ENCODE measurements around the gene PHB1.
"Not testable (repeated sequence)": the region's sequence is repeated elsewhere in the genome, so short reads cannot be mapped to it uniquely, and the experiment has no call there.

The PHB1 gene

DNA sequence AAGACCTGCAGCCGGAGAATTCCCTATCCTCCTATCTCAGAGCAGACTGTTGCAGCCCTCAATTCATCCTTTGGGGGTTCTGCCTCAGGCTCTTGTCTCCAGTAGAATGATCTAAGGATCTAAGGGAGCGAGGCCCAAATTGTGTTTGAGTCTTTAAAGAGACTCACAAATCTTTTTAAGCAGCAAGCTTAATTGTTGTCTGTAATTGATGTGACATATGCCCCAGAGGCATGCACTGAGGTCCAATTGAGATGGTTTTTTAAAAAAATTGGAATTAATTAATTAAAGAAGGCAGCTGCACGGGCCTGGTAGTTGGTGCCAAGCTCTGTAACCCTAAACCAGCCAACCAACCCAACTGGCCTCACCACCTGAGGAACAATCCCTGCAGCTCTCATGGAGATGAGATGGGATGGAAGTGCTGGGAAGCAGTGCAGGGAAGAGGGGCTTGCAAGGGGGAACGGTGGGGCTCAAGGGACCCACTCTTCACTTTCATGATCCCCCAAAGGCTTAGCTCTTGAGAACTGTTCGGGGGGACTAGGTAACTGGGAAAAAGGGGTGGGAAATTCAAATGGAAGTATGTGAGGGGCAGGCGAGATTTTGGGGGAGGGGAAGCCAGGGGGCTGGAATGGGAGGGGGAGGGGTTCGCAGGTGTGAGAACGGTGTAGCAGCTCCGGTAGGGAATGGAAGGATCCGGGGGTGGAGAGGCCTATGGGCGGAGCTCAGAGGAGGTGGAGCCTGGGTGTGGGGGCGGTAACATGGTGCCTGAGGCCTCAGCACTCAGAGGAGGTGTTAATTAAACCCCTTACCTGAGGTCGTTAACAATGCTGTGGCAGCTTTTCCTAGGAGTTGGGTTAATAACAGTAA lies 43.5 kb downstream of the PHB1 start:
- no peak overlapping the region for H3K4me3 ChIP-seq (ENCODE audit: low read depth, low read length)
- in situ Hi-C loops (cut with HindIII; ENCODE audit: low sequenced_read_pairs) = no loop called here
- TF ChIP-seq, protein P1, sequence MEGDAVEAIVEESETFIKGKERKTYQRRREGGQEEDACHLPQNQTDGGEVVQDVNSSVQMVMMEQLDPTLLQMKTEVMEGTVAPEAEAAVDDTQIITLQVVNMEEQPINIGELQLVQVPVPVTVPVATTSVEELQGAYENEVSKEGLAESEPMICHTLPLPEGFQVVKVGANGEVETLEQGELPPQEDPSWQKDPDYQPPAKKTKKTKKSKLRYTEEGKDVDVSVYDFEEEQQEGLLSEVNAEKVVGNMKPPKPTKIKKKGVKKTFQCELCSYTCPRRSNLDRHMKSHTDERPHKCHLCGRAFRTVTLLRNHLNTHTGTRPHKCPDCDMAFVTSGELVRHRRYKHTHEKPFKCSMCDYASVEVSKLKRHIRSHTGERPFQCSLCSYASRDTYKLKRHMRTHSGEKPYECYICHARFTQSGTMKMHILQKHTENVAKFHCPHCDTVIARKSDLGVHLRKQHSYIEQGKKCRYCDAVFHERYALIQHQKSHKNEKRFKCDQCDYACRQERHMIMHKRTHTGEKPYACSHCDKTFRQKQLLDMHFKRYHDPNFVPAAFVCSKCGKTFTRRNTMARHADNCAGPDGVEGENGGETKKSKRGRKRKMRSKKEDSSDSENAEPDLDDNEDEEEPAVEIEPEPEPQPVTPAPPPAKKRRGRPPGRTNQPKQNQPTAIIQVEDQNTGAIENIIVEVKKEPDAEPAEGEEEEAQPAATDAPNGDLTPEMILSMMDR (IDR thresholded peaks at IDR 0.05; ENCODE audit: low read depth, low read length) = no peak
- no peak for DNase-seq (ENCODE audit: low read depth, low spot score)

DNA sequence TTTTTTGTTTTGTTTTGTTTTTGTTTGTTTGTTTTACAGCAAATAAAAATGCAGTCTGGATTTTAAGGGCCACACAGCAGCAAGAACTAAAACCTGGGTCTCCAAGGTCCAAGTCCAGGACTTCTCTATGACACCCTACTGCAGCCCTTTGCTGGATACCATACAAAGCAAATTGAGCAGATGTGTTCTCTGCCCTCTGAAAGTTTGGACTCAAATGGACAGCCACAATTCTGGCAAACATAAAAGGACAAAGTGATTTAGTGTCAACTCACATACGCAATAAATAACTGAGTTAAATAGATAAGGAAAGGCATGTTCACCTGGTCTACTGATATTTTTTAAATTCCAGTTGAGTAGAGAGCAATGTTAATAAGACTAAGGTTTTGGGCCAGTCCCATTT lies 44.9 kb downstream of the PHB1 start:
- no peak overlapping the region for H3K4me3 ChIP-seq (ENCODE audit: low read depth, low read length)
- in situ Hi-C loops (cut with HindIII; ENCODE audit: low sequenced_read_pairs) = no loop called here
- TF ChIP-seq, protein P1 (IDR thresholded peaks at IDR 0.05; ENCODE audit: low read depth, low read length) = no peak
- no peak for DNase-seq (ENCODE audit: low read depth, low spot score)

DNA sequence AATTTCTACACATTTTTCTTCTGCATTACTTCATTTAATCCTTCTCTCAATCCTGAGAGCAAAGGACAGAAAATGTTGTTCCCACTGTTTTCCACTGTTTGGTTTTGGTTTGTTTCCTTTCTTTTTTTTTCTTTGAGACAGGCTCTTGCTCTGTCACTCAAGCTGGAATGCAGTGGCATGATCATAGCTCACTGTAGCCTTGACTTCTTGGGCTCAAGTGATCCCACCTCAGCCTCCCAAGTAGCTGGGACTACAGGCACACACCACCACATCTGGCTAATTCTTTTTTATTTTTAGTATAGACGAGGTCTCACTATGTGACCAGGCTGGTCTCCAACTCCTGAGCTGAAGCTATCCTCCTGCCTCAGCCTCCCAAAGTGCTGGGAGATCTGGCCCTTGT lies 45.6 kb downstream of the PHB1 start:
- in situ Hi-C loops (cut with HindIII; ENCODE audit: low sequenced_read_pairs) = no loop called here
- H3K4me3 ChIP-seq (ENCODE audit: low read depth, low read length) = no peak overlapping the region
- DNase-seq (ENCODE audit: low read depth, low spot score) = no peak
- TF ChIP-seq, protein P1 (IDR thresholded peaks at IDR 0.05; ENCODE audit: low read depth, low read length) = no peak

DNA sequence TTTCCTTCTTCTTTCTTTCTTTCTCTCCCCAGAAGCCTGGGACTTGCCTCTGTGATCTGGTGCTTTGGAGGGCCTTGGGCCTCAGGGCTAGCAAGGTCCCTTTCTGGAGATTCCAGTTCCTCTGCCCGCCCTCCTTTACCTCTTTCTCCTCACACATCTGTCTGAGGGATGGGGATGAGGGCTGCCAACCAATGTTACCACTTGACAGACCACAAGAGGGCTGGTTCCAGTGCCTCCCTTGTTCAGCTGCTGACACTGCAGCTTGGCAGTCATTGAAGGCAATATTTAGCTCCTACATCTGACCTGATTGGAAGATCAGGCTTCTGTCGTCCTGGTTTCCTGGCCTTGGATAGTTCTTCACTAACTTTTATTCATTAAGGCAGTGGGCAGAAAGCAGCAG lies 49.0 kb downstream of the PHB1 start:
- no peak overlapping the region for H3K4me3 ChIP-seq (ENCODE audit: low read depth, low read length)
- TF ChIP-seq, protein P1 (IDR thresholded peaks at IDR 0.05; ENCODE audit: low read depth, low read length) = peak; percentile 13
- in situ Hi-C loops (cut with HindIII; ENCODE audit: low sequenced_read_pairs) = no loop called here
- DNase-seq (ENCODE audit: low read depth, low spot score) = peak; percentile 13

DNA sequence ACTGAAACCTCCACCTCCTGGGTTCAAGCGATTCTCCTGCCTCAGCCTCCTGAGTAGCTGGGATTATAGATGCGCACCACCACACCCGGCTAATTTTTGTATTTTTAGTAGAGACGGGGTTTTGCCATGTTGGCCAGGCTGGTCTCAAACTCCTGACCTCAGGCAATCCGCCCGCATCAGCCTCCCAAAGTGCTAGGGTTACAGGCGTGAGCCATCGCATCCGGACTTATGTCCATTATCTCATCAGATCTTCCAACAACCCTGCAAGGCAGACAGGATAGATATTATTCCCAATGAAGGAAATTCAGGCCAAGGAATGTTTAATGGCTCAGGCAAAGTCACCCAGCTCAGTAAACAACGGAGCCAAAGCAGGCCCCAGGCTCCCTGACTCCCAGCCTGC lies 49.6 kb downstream of the PHB1 start:
- H3K4me3 ChIP-seq (ENCODE audit: low read depth, low read length); in situ Hi-C loops (cut with HindIII; ENCODE audit: low sequenced_read_pairs); DNase-seq (ENCODE audit: low read depth, low spot score): not testable (repeated sequence)

DNA sequence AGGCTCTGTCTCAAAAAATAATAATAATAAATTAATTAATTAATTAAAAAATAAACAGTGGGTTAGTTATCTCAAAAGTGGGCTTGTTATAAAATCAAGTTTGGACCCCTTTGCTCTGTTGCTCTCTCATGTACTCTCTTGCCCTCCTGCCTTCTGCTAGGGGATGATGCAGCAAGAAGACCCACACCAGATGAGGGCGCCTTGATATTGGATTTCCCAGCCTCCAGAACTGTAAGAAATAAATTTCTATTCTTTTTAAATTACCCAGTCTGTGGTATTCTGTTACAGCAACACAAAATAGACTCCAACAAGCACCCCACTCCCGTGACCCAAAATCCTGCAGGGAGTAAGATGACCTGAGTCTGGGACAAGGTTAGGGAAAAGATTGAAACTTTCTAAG lies 50.6 kb downstream of the PHB1 start:
- H3K4me3 ChIP-seq (ENCODE audit: low read depth, low read length) = no peak overlapping the region
- DNase-seq (ENCODE audit: low read depth, low spot score) = no peak
- in situ Hi-C loops (cut with HindIII; ENCODE audit: low sequenced_read_pairs) = no loop called here
- TF ChIP-seq, protein P1 (IDR thresholded peaks at IDR 0.05; ENCODE audit: low read depth, low read length) = peak; percentile 14

DNA sequence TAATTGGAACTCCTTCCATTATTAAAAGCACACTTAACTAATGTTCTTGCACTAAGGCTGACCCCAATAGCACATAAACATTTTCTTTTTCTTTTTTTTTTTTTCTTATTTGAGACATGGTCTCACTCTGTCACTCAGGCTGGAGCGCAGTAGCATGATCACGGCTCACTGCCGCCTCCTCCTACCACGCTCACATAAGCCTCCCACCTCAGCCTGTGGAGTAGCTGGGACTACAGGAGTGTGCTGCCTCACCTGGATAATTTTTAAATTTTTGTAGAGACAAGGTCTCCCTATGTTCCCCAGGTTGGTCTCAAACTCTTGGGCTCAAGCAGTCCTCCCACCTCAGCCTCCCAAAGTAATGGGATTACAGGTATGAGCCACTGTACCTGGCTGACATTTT lies 51.4 kb downstream of the PHB1 start:
- TF ChIP-seq, protein P1 (IDR thresholded peaks at IDR 0.05; ENCODE audit: low read depth, low read length) = no peak
- no peak for DNase-seq (ENCODE audit: low read depth, low spot score)
- in situ Hi-C loops (cut with HindIII; ENCODE audit: low sequenced_read_pairs) = no loop called here
- H3K4me3 ChIP-seq (ENCODE audit: low read depth, low read length) = no peak overlapping the region
